Endodermal cell (in vitro differentiated cells): ENCODE data around the gene CDH23. TPM values are rescaled to one million over a fixed set of nuclear protein-coding genes. Genes with fewer than 3 reads are reported as not detected.

Experiments
- DNase-seq: peaks from one replicate; pipeline ENCODE4 v3.0.0-alpha.2; 2017
- H3K27ac ChIP-seq: 2 replicates; pipeline ENCODE4 v1.5.1; 2013; ENCODE audit warnings: mild to moderate bottlenecking, low read depth, low read length, moderate library complexity
- H3K27me3 ChIP-seq: 2 replicates; pipeline ENCODE4 v1.6.1; 2013; ENCODE audit warnings: mild to moderate bottlenecking, low read length, moderate library complexity; ENCODE audit not compliant: insufficient read depth, control insufficient read depth, poor library complexity, severe bottlenecking
- H3K36me3 ChIP-seq: 2 replicates; pipeline ENCODE4 v1.7.0; 2013; ENCODE audit warnings: mild to moderate bottlenecking, low read length, moderate library complexity; ENCODE audit not compliant: control insufficient read depth, insufficient read depth
- H3K4me1 ChIP-seq: one replicate; pipeline ENCODE4 v1.7.0; 2013; ENCODE audit warnings: low read length; ENCODE audit not compliant: control insufficient read depth, insufficient read depth
- H3K4me3 ChIP-seq: 2 replicates; pipeline ENCODE4 v1.5.1; 2013; ENCODE audit warnings: mild to moderate bottlenecking, low read length, moderate library complexity
- H3K9ac ChIP-seq: 2 replicates; pipeline ENCODE4 v1.6.1; 2013; ENCODE audit warnings: mild to moderate bottlenecking, low read length, moderate library complexity; ENCODE audit not compliant: poor library complexity, severe bottlenecking; ENCODE audit errors: extremely low read depth
- H3K9me3 ChIP-seq: 2 replicates; pipeline ENCODE4 v1.6.1; 2013; ENCODE audit warnings: mild to moderate bottlenecking, low read length, moderate library complexity; ENCODE audit not compliant: control insufficient read depth
- H3K27ac Mint-ChIP-seq: 2 replicates; pipeline ENCODE4 v1.8.0; 2020; ENCODE audit warnings: mixed read lengths
- H3K27me3 Mint-ChIP-seq: 2 replicates; pipeline ENCODE4 v1.8.0; 2021; ENCODE audit warnings: mild to moderate bottlenecking, mixed read lengths; ENCODE audit not compliant: insufficient read depth
- H3K36me3 Mint-ChIP-seq: 2 replicates; pipeline ENCODE4 v1.8.0; 2020; ENCODE audit warnings: low read depth, mixed read lengths
- H3K4me1 Mint-ChIP-seq: 2 replicates; pipeline ENCODE4 v1.8.0; 2020; ENCODE audit warnings: mixed read lengths
- H3K4me3 Mint-ChIP-seq: 2 replicates; pipeline ENCODE4 v1.8.0; 2020; ENCODE audit warnings: mild to moderate bottlenecking, moderate library complexity, mixed read lengths
- H3K9me3 Mint-ChIP-seq: 2 replicates; pipeline ENCODE4 v1.8.0; 2020; ENCODE audit warnings: mild to moderate bottlenecking, mixed read lengths
- CTCF ChIP-seq: fragments of 200-600 bp; sonication (generic); conservative IDR thresholded peaks from 2 replicates; pipeline ENCODE4 v1.5.0; 2021; ENCODE audit warnings: antibody characterized with exemption, mild to moderate bottlenecking
- WGBS, 2 experiments: methylation state at CpG; one replicate each; pipeline versions ENCODE4 v1.1.5 to v1.1.7; 2013; ENCODE audit warnings: missing lambda C conversion rate in 2 of 2, mixed read lengths in 1 of 2; ENCODE audit not compliant: insufficient coverage in 1 of 2, insufficient read length in 1 of 2; 5-methylcytosine and 5-hydroxymethylcytosine counted together
- total RNA-seq, 2 donors: library from RNA; stranded (reverse); fragmentation: NEBNext Ultra II Directional in 1 of 2; extraction: Animal tissue kit (Norgen Biotek cat#: 25700) in 1 of 2; gene quantifications; 2 replicates in 1 of 2; 3 replicates in 1 of 2; pipeline ENCODE4 v1.2.1, GENCODE V29; 2021

The CDH23 gene
- total RNA-seq, 2 donors from 2014 or later, result 2.1 to 4.2 TPM

- H3K36me3 Mint-ChIP-seq, result peaks cover 83% of the 10 kb centered on the region
- H3K4me1 ChIP-seq, result no peaks in the 10 kb centered on the region
- H3K9ac ChIP-seq, result no peak overlapping the region
- H3K9me3 Mint-ChIP-seq, result no peaks in the 10 kb centered on the region
- no peaks in the 10 kb centered on the region for H3K27me3 Mint-ChIP-seq
- H3K9me3 ChIP-seq, result no peaks in the 10 kb centered on the region
- H3K27ac Mint-ChIP-seq, result peak overlapping the region; percentile 52
- no peak overlapping the region for H3K4me3 ChIP-seq
- TF ChIP-seq CTCF, result no peak
- H3K4me1 Mint-ChIP-seq, result no peaks in the 10 kb centered on the region
- DNase-seq, result no peak
- 90 to 97% methylated on average over 4 to 9 of the region's 9 CpGs for WGBS, 2 experiments
- peaks cover 95% of the 10 kb centered on the region for H3K36me3 ChIP-seq
- H3K27ac ChIP-seq, result no peak overlapping the region
- no peaks in the 10 kb centered on the region for H3K27me3 ChIP-seq
- H3K4me3 Mint-ChIP-seq, result no peak overlapping the region
These were observed 425.4 kb downstream of the CDH23 start for GRCh38 chr10:71821909-71822763.

GRCh38 chr10:71823356-71823755, 426.6 kb downstream of the CDH23 start:
- DNase-seq, result no peak
- peaks cover 85% of the 10 kb centered on the region for H3K36me3 Mint-ChIP-seq
- WGBS, 2 experiments, result 96 to 100% methylated on average over 3 to 4 of the region's 4 CpGs

GRCh38 chr10:71824333-71824732, 427.6 kb downstream of the CDH23 start:
- peaks cover 85% of the 10 kb centered on the region for H3K36me3 Mint-ChIP-seq
- Histone ChIP-seq H3K9me3 (no peaks in the 10 kb centered on the region), H3K4me1 (no peaks in the 10 kb centered on the region), H3K9ac (no peak overlapping the region), H3K27me3 (no peaks in the 10 kb centered on the region), H3K27ac (no peak overlapping the region), H3K36me3 (peaks cover 92% of the 10 kb centered on the region), H3K4me3 (no peak overlapping the region)
- H3K9me3 Mint-ChIP-seq, result no peaks in the 10 kb centered on the region
- no peak overlapping the region for H3K4me3 Mint-ChIP-seq
- H3K27ac Mint-ChIP-seq, result peak overlapping the region; percentile 59
- H3K4me1 Mint-ChIP-seq, result no peaks in the 10 kb centered on the region
- TF ChIP-seq CTCF, result no peak
- DNase-seq, result no peak
- H3K27me3 Mint-ChIP-seq, result no peaks in the 10 kb centered on the region
- WGBS, 2 experiments, result 94% methylated on average over 2 of the region's 3 CpGs; no CpG with 5 or more reads in 1 of the 2 experiments

More at GRCh38 chr10:71823356-71823755, 426.6 kb downstream of the CDH23 start:
- Mint-ChIP-seq H3K4me1 (no peaks in the 10 kb centered on the region), H3K27me3 (no peaks in the 10 kb centered on the region), H3K4me3 (no peak overlapping the region), H3K9me3 (no peaks in the 10 kb centered on the region), H3K27ac (peak overlapping the region; percentile 42)
- peaks cover 93% of the 10 kb centered on the region for H3K36me3 ChIP-seq
- no peaks in the 10 kb centered on the region for H3K9me3 ChIP-seq
- no peaks in the 10 kb centered on the region for H3K27me3 ChIP-seq
- no peak overlapping the region for H3K9ac ChIP-seq
- no peaks in the 10 kb centered on the region for H3K4me1 ChIP-seq
- TF ChIP-seq CTCF, result no peak
- H3K27ac ChIP-seq, result no peak overlapping the region
- no peak overlapping the region for H3K4me3 ChIP-seq
